GM12801 (cell line): ENCODE data around the gene USP54.

Experiments used
- CTCF ChIP-seq: IDR thresholded peaks from one replicate; pipeline ENCODE4 v1.5.1; 2011; ENCODE audit warnings: control low read depth; ENCODE audit not compliant: insufficient read length; ENCODE audit errors: extremely low read depth

Gene USP54

DNA sequence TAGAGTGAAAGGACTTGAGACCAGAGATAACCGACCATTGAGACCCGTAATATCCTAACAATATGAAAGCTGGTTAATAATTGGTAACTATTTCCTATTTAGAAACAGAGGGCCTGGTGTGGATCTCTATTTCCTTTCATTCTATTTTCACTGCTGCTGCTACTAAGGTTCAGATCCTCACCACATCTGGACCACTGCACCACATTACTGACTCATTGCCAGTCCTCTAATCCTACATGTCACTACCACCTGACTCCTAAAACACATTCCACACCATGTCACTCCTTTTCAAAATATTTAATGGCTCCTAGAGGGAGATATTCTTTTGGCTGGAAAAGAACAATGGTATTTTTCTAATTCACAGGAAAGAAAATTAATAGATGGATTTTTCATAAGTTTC, 6.4 kb downstream of the USP54 start:
- TF ChIP-seq CTCF: no peak

GRCh38 chr10:73581918-73582317, 9.2 kb downstream of the USP54 start:
- no peak for TF ChIP-seq CTCF

GRCh38 chr10:73577788-73578187, 13.4 kb downstream of the USP54 start:
- no peak for TF ChIP-seq CTCF

DNA sequence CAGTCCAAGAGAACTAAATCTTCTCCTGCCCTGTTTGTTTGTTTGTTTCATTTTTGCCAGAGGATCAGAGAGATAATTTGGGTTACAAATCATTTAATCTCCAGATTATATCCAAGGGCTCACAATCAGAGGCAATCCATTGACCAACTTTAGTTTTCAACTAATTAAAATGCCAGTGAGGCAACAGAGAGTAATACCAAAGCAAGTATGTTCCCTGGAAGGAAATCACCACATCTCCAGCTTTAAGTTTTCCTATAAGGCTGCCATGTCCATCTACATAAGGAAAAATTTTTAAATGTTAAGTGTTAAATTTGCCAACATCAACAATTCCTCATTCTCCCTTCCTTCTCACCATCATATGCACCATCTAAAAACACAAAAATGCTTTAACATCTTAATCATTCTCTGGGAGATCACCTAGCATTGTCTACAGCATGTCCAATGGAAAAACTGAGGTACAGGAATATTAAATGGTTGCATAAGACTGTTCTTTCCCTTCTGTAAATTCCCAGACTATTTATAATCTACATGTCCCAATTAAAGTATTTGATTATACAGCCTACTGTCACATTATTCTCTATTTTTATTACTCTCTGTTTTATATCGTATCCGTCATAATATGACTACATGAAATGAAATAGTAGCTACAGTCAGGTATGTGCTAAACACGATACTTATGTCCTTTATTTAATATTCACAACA, 14.1 kb downstream of the USP54 start:
- TF ChIP-seq CTCF: no peak

- no peak for TF ChIP-seq CTCF
Measured at GRCh38 chr10:73576178-73576889, 14.8 kb downstream of the USP54 start.

GRCh38 chr10:73561192-73561591, 29.9 kb downstream of the USP54 start:
- no peak for TF ChIP-seq CTCF

DNA sequence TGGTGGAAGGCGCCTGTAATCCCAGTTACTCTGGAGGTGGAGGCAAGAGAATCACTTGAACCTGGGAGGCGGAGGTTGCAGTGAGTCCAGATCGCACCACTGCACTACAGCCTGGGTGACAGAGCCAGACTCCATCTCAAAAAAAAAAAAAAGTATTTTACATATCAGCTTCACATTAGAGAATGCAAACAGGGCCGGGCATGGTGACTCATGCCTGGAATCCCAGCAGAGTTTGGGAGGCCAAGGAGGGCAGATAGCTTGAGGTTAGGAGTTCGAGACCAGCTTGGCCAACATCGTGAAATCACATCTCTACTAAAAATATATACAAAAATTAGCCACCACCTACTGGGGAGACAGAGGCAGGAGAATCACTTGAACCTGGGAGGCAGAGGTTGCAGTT, 31.6 kb downstream of the USP54 start:
- no peak for TF ChIP-seq CTCF
